Activated T-helper 1 cell treated with anti-CD3 and anti-CD28 coated beads, Interleukin-2, amount 50 U/mL, for 16 hours (primary cell): ENCODE measurements around the gene SHISA6.
"Not testable (repeated sequence)": the region's sequence is repeated elsewhere in the genome, so short reads cannot be mapped to it uniquely, and the experiment has no call there.

Source experiments
- DNase-seq, 2 donors: peaks; one replicate each; pipeline ENCODE4 v3.0.0-alpha.2; 2020; ENCODE audit warnings: low read depth in 1 of 2, low spot score in 1 of 2

Gene SHISA6

GRCh38 chr17:11301874-11302273, 60.9 kb downstream of the SHISA6 start:
- DNase-seq: not testable (repeated sequence)

- DNase-seq: no peak
These were observed 61.6 kb downstream of the SHISA6 start for GRCh38 chr17:11302401-11303186.

- DNase-seq: no peak
These were observed 62.9 kb downstream of the SHISA6 start for GRCh38 chr17:11303773-11304394.

GRCh38 chr17:11304568-11304967, 63.6 kb downstream of the SHISA6 start:
- DNase-seq: no peak

- no peak for DNase-seq
These were observed 64.5 kb downstream of the SHISA6 start for GRCh38 chr17:11305524-11305923.

GRCh38 chr17:11308531-11308930, 67.5 kb downstream of the SHISA6 start:
- no peak for DNase-seq

- DNase-seq: no peak
These were observed 68.0 kb downstream of the SHISA6 start for GRCh38 chr17:11309033-11309432.

GRCh38 chr17:11309850-11310249, 68.8 kb downstream of the SHISA6 start:
- no peak for DNase-seq

- DNase-seq: not testable (repeated sequence)
These were observed 75.4 kb downstream of the SHISA6 start for GRCh38 chr17:11316451-11316850.

- no peak for DNase-seq
These were observed 77.2 kb downstream of the SHISA6 start for GRCh38 chr17:11318207-11318606.

- DNase-seq: no peak
These were observed 78.9 kb downstream of the SHISA6 start for GRCh38 chr17:11319894-11320293.

- DNase-seq: no peak
These were observed 83.0 kb downstream of the SHISA6 start for GRCh38 chr17:11324021-11324420.

GRCh38 chr17:11324846-11325420, 83.9 kb downstream of the SHISA6 start:
- no peak for DNase-seq

- DNase-seq: no peak
These were observed 85.5 kb downstream of the SHISA6 start for GRCh38 chr17:11326492-11326891.

- DNase-seq: no peak
These were observed 87.8 kb downstream of the SHISA6 start for GRCh38 chr17:11328770-11329169.

GRCh38 chr17:11330006-11330405, 89.0 kb downstream of the SHISA6 start:
- no peak for DNase-seq

- DNase-seq: no peak
These were observed 89.8 kb downstream of the SHISA6 start for GRCh38 chr17:11330826-11331225.

- no peak for DNase-seq
These were observed 90.8 kb downstream of the SHISA6 start for GRCh38 chr17:11331547-11332513.

GRCh38 chr17:11332706-11333105, 91.7 kb downstream of the SHISA6 start:
- DNase-seq: no peak

GRCh38 chr17:11334493-11334892, 93.5 kb downstream of the SHISA6 start:
- no peak for DNase-seq

- DNase-seq: no peak
These were observed 95.3 kb downstream of the SHISA6 start for GRCh38 chr17:11336290-11336689.
